GM12892 (cell line): ENCODE data around the gene SDHB.

ENCODE experiments used
- DNase-seq: peaks from one replicate; pipeline ENCODE4 v3.0.0; 2011; ENCODE audit not compliant: insufficient read length
- FAIRE-seq: peaks from 2 replicates; lab custom pipeline; 2011; peaks lifted over from hg19 to GRCh38; lab: Jason Lieb, UNC
- POLR2A ChIP-seq: IDR thresholded peaks from 2 replicates; pipeline ENCODE4 v1.6.1; 2011; ENCODE audit warnings: low read depth, low read length, control low read depth
- POLR2AphosphoS5 ChIP-seq: IDR thresholded peaks from 2 replicates; pipeline ENCODE4 v1.6.1; 2011; ENCODE audit warnings: low read depth, low read length, control low read depth
- TAF1 ChIP-seq: IDR thresholded peaks from 2 replicates; pipeline ENCODE4 v1.6.1; 2011; ENCODE audit warnings: low read depth, mild to moderate bottlenecking, control low read depth, low read length, borderline replicate concordance

Gene SDHB

GRCh38 chr1:16991571-16991970 is 62.3 kb downstream of the SDHB start:
- FAIRE-seq (no peak), DNase-seq (no peak)
- no peak for TF ChIP-seq TAF1

GRCh38 chr1:16989676-16990391 is 64.0 kb downstream of the SDHB start:
- FAIRE-seq = no peak
- TF ChIP-seq POLR2A (no peak), POLR2AphosphoS5 (no peak), TAF1 (no peak)

GRCh38 chr1:16988210-16988609 is 65.6 kb downstream of the SDHB start:
- TF ChIP-seq POLR2AphosphoS5 = no peak
- no peak for TF ChIP-seq TAF1
- TF ChIP-seq POLR2A = no peak
- FAIRE-seq (no peak), DNase-seq (no peak)

More at GRCh38 chr1:16989676-16990391, 64.0 kb downstream of the SDHB start:
- no peak for DNase-seq

- no peak for TF ChIP-seq TAF1
- TF ChIP-seq POLR2AphosphoS5 = no peak
- TF ChIP-seq POLR2A = no peak
- no peak for FAIRE-seq
- DNase-seq = no peak
Observed at GRCh38 chr1:16986962-16987361, 66.9 kb downstream of the SDHB start.

GRCh38 chr1:16986560-16986959 is 67.3 kb downstream of the SDHB start:
- DNase-seq = no peak
- no peak for FAIRE-seq
- no peak for TF ChIP-seq POLR2AphosphoS5
- TF ChIP-seq TAF1 = no peak
- no peak for TF ChIP-seq POLR2A

GRCh38 chr1:16986113-16986512 is 67.7 kb downstream of the SDHB start:
- no peak for FAIRE-seq
- TF ChIP-seq POLR2AphosphoS5 = no peak
- TF ChIP-seq POLR2A = no peak
- no peak for TF ChIP-seq TAF1
- no peak for DNase-seq

GRCh38 chr1:16984717-16985116 is 69.1 kb downstream of the SDHB start:
- FAIRE-seq (no peak), DNase-seq (no peak)
- TF ChIP-seq POLR2AphosphoS5 = no peak
- no peak for TF ChIP-seq POLR2A
- no peak for TF ChIP-seq TAF1

- TF ChIP-seq POLR2AphosphoS5 = no peak
- TF ChIP-seq POLR2A = no peak
- DNase-seq (no peak), FAIRE-seq (no peak)
Observed at GRCh38 chr1:16983649-16984048, 70.2 kb downstream of the SDHB start.

GRCh38 chr1:16982902-16983301 is 70.9 kb downstream of the SDHB start:
- DNase-seq (no peak), FAIRE-seq (no peak)
- TF ChIP-seq POLR2AphosphoS5 (no peak), POLR2A (no peak), TAF1 (no peak)

GRCh38 chr1:16981269-16981849 is 72.5 kb downstream of the SDHB start:
- DNase-seq = no peak
- FAIRE-seq = no peak
- TF ChIP-seq POLR2A = no peak
- TF ChIP-seq TAF1 = no peak
- TF ChIP-seq POLR2AphosphoS5 = no peak

GRCh38 chr1:16980473-16981268 is 73.2 kb downstream of the SDHB start, which contains the start of gene MFAP2:
MFAP2 (minus strand) TSS chr1:16980620; CDS start chr1:16978273, 2,347 bp downstream.
- TF ChIP-seq TAF1 = no peak
- TF ChIP-seq POLR2AphosphoS5 = no peak
- TF ChIP-seq POLR2A = no peak
- DNase-seq (no peak), FAIRE-seq (no peak)
